OCI-LY7 (cell line): ENCODE measurements around the gene FLVCR2. TPM values are rescaled to one million over a fixed set of nuclear protein-coding genes. Genes with fewer than 3 reads are reported as not detected.

ENCODE experiments used
- BruUV-seq: library from RNA; stranded (reverse); fragments of 400-500 nt; replicated peaks from 2 replicates; lab custom pipeline; 2021; lab: Mats Ljungman, UMichigan
- CTCF ChIA-PET: fragments of 300-600 bp; sonication (Branson Sonifier 250); formaldehyde crosslinking; loops from one replicate; lab custom pipeline; 2022; ENCODE audit warnings: antibody characterized with exemption; ENCODE audit not compliant: unreplicated experiment; lab: Charles Lee
- POLR2A ChIA-PET: fragments of 300-600 bp; sonication (Branson Sonifier 250); formaldehyde crosslinking; loops from one replicate; lab custom pipeline; 2022; ENCODE audit warnings: antibody characterized with exemption; lab: Charles Lee
- DNase-seq: peaks from one replicate; pipeline ENCODE4 v3.0.0-alpha.2; 2015; ENCODE audit warnings: low spot score
- H2AFZ ChIP-seq: fragments of 200-600 bp; sonication (generic), shearing (Covaris generic); 2 replicates; pipeline ENCODE4 v1.6.1; 2014; ENCODE audit warnings: mild to moderate bottlenecking, antibody characterized with exemption, low read length, moderate library complexity
- H3K27ac ChIP-seq: fragments of 200-600 bp; sonication (generic); 2 replicates; pipeline ENCODE4 v1.5.1; 2014; ENCODE audit warnings: mixed run types, low read depth, mild to moderate bottlenecking, moderate library complexity, low read length, inconsistent platforms; ENCODE audit not compliant: poor library complexity, severe bottlenecking
- H3K36me3 ChIP-seq: fragments of 200-600 bp; sonication (generic); 2 replicates; pipeline ENCODE4 v1.6.1; 2014; ENCODE audit warnings: mild to moderate bottlenecking, antibody characterized with exemption, low read length, moderate library complexity, mixed read lengths; ENCODE audit not compliant: insufficient read depth
- H3K4me1 ChIP-seq: fragments of 200-600 bp; sonication (generic); 2 replicates; pipeline ENCODE4 v1.5.1; 2014; ENCODE audit warnings: mild to moderate bottlenecking, low read length; ENCODE audit not compliant: insufficient read depth, poor library complexity, severe bottlenecking
- H3K4me2 ChIP-seq: fragments of 200-600 bp; sonication (generic); 2 replicates; pipeline ENCODE4 v1.6.1; 2014; ENCODE audit warnings: mild to moderate bottlenecking, low read length
- H3K4me3 ChIP-seq: fragments of 200-600 bp; sonication (generic); 2 replicates; pipeline ENCODE4 v1.5.1; 2014; ENCODE audit warnings: mild to moderate bottlenecking, low read depth, low read length; ENCODE audit not compliant: poor library complexity, severe bottlenecking
- H3K79me2 ChIP-seq: fragments of 200-600 bp; sonication (generic); 2 replicates; pipeline ENCODE4 v1.6.1; 2016; ENCODE audit warnings: low read depth, mild to moderate bottlenecking, low read length, moderate library complexity, mixed read lengths; ENCODE audit not compliant: insufficient read depth
- H3K9me2 ChIP-seq: fragments of 200-600 bp; sonication (generic); 2 replicates; pipeline ENCODE4 v1.6.1; 2016; ENCODE audit warnings: mild to moderate bottlenecking, low read length, mixed read lengths; ENCODE audit not compliant: insufficient read depth
- H3K9me3 ChIP-seq: fragments of 200-600 bp; sonication (generic); 2 replicates; pipeline ENCODE4 v1.6.1; 2014; ENCODE audit warnings: mild to moderate bottlenecking, mixed run types, low read length, mixed read lengths
- H4K20me1 ChIP-seq: fragments of 200-600 bp; sonication (generic); 2 replicates; pipeline ENCODE4 v1.6.1; 2014; ENCODE audit warnings: mild to moderate bottlenecking, antibody characterized with exemption, low read length, moderate library complexity, mixed read lengths; ENCODE audit not compliant: insufficient read depth
- EZH2phosphoT487 ChIP-seq: fragments of 200-600 bp; sonication (generic); IDR thresholded peaks from 2 replicates; pipeline ENCODE4 v1.6.1; 2018; ENCODE audit warnings: low read depth, borderline replicate concordance, mild to moderate bottlenecking, mixed run types, antibody characterized with exemption, low read length, moderate library complexity, mixed read lengths
- intact Hi-C: fragments of 100-400 bp; cut with micrococcal nuclease; formaldehyde crosslinking; loops from one replicate; pipeline ENCODE4 v1.10.0; 2022; ENCODE audit not compliant: unreplicated experiment
- total RNA-seq, 2 experiments: library from RNA; depleted of rRNA in 1 of 2; stranded (reverse); fragments of >200 nt in 1 of 2; shearing (Covaris generic) in 1 of 2; gene quantifications; 2 replicates each; pipeline ENCODE4 v1.2.3, GENCODE V29; 2014 to 2022
- TF ChIP-seq, protein P1 (sequence below): fragments of 200-600 bp; sonication (generic); conservative IDR thresholded peaks from 2 replicates; pipeline ENCODE4 v1.5.1; 2014; ENCODE audit warnings: mild to moderate bottlenecking, antibody characterized with exemption, low read length, moderate library complexity, mixed read lengths

Gene FLVCR2
- total RNA-seq, 2 experiments from 2014 or later: not detected

DNA sequence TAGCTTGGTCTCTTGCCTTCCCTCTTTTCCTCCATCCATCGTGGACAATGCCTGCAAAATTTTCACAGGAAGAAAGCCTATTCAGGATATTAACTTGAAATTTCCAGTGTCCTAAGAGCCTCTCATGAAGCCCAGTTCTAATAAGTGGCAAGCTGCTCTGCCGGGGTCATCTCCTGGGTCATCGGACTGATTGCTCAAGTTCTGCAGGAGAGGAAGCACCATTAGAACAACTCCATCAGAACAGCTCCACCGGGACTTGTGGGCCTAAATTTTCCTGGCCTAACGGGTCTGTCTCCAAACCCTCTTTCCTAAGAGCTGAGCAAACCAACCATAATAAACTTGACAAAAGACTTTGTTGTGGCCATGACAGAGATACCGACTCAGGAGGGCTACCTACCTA, 68.3 kb downstream of the FLVCR2 start:
- no peaks in the 10 kb centered on the region for H3K79me2 ChIP-seq
- H4K20me1 ChIP-seq: no peaks in the 10 kb centered on the region
- intact Hi-C loops: no loop called here
- no TSS peak for BruUV-seq
- H3K36me3 ChIP-seq: peaks cover 31% of the 10 kb centered on the region
- H3K9me3 ChIP-seq: no peaks in the 10 kb centered on the region
- no peak for DNase-seq
- H3K4me1 ChIP-seq: no peaks in the 10 kb centered on the region
- H3K4me3 ChIP-seq: no peak overlapping the region
- no peak overlapping the region for H3K27ac ChIP-seq
- H3K9me2 ChIP-seq: no peaks in the 10 kb centered on the region
- H2AFZ ChIP-seq: no peak overlapping the region
- H3K4me2 ChIP-seq: no peak overlapping the region
- ChIA-PET CTCF (no interaction called here), POLR2A (no interaction called here)
- TF ChIP-seq, protein P1, sequence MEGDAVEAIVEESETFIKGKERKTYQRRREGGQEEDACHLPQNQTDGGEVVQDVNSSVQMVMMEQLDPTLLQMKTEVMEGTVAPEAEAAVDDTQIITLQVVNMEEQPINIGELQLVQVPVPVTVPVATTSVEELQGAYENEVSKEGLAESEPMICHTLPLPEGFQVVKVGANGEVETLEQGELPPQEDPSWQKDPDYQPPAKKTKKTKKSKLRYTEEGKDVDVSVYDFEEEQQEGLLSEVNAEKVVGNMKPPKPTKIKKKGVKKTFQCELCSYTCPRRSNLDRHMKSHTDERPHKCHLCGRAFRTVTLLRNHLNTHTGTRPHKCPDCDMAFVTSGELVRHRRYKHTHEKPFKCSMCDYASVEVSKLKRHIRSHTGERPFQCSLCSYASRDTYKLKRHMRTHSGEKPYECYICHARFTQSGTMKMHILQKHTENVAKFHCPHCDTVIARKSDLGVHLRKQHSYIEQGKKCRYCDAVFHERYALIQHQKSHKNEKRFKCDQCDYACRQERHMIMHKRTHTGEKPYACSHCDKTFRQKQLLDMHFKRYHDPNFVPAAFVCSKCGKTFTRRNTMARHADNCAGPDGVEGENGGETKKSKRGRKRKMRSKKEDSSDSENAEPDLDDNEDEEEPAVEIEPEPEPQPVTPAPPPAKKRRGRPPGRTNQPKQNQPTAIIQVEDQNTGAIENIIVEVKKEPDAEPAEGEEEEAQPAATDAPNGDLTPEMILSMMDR: no peak
- no peak for TF ChIP-seq EZH2phosphoT487

DNA sequence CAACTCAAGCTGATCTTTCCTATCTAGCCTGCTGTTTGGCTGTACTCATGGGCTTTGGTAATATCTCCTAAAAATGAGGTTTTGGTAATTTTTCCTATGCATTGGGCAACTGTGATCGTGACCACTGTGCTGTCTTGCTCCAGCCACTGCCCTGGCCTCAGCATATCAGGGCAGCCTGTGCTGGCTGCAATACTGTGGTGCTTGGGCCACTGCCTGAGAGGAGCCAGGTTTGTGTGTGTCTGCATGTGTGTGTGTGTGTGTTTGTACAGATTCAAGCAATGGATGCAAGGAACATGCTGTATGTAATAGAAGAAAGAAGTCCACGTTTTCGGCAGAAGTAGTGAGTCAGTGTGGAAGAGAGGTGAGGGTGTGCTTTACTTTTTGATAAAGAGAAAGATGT, 69.2 kb downstream of the FLVCR2 start:
- intact Hi-C loops: no loop called here
- H3K79me2 ChIP-seq: no peaks in the 10 kb centered on the region
- H3K27ac ChIP-seq: no peak overlapping the region
- H3K4me3 ChIP-seq: no peak overlapping the region
- H2AFZ ChIP-seq: no peak overlapping the region
- no peak for DNase-seq
- no peaks in the 10 kb centered on the region for H4K20me1 ChIP-seq
- H3K4me1 ChIP-seq: no peaks in the 10 kb centered on the region
- no TSS peak for BruUV-seq
- no peaks in the 10 kb centered on the region for H3K9me3 ChIP-seq
- H3K9me2 ChIP-seq: no peaks in the 10 kb centered on the region
- H3K36me3 ChIP-seq: peaks cover 37% of the 10 kb centered on the region
- H3K4me2 ChIP-seq: no peak overlapping the region
- TF ChIP-seq EZH2phosphoT487: no peak
- TF ChIP-seq, protein P1: no peak
- ChIA-PET CTCF (no interaction called here), POLR2A (no interaction called here)

DNA sequence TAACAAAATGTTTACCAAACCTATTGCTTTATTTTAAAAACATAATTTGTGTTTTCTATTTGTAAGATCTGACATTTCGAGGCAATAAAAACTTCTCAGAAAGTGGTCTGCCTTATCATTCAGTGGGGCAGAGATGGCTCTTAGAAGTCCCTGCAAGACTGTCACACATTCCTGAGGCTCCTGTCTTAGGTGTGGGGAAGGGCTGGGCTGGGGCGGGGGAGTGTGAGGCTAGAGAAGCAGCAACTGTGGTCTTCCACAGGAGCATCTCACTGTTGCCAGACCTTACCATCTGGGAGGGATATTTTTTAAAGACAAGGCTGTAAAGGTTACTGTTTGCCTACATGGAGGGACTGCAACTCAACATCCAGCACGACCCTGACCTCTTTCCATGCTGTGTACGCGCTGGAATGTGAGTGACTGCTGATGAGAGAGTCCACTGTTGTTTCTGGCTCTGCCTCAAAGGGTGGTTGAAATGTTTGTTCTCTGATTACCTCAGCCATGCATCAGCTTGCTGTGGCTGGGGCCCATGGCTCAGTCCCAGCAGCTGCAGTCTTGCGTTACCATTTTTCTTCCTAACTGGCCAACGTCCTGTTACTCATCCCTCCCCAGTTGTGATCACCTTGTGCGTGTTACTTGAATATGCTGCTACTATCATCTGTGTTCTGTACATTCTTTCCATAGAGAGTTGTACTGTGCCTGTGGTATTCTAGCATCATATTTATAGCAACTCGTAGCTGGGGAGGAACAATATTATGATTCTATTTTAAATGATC, 69.8 kb downstream of the FLVCR2 start:
- intact Hi-C loops: no loop called here
- H2AFZ ChIP-seq: no peak overlapping the region
- no TSS peak for BruUV-seq
- no peaks in the 10 kb centered on the region for H4K20me1 ChIP-seq
- no peak for DNase-seq
- ChIA-PET CTCF (no interaction called here), POLR2A (interaction anchor here (1.3 kb wide), 1 partner anchor 12 kb away, joined by 8 read pairs; the partner anchor contains the start of genes ERG28 and TTLL5)
- H3K9me2 ChIP-seq: no peaks in the 10 kb centered on the region
- H3K9me3 ChIP-seq: no peaks in the 10 kb centered on the region
- H3K4me3 ChIP-seq: no peak overlapping the region
- H3K27ac ChIP-seq: no peak overlapping the region
- no peak for TF ChIP-seq EZH2phosphoT487
- TF ChIP-seq, protein P1: no peak
- H3K36me3 ChIP-seq: peaks cover 37% of the 10 kb centered on the region
- H3K79me2 ChIP-seq: no peaks in the 10 kb centered on the region
- H3K4me2 ChIP-seq: no peak overlapping the region
- H3K4me1 ChIP-seq: no peaks in the 10 kb centered on the region
